ENCODE measurements around the gene ZBED6. TPM values are rescaled to one million over a fixed set of nuclear protein-coding genes. Genes with fewer than 3 reads are reported as not detected.

ZBED6 gene
- total and polyA plus RNA-seq, 9 of the 15 experiments (the other 6 are each of a cell fraction or from before 2014, with no cell fraction given) = 0.21 to 16.6 (median 5.0) TPM

DNA sequence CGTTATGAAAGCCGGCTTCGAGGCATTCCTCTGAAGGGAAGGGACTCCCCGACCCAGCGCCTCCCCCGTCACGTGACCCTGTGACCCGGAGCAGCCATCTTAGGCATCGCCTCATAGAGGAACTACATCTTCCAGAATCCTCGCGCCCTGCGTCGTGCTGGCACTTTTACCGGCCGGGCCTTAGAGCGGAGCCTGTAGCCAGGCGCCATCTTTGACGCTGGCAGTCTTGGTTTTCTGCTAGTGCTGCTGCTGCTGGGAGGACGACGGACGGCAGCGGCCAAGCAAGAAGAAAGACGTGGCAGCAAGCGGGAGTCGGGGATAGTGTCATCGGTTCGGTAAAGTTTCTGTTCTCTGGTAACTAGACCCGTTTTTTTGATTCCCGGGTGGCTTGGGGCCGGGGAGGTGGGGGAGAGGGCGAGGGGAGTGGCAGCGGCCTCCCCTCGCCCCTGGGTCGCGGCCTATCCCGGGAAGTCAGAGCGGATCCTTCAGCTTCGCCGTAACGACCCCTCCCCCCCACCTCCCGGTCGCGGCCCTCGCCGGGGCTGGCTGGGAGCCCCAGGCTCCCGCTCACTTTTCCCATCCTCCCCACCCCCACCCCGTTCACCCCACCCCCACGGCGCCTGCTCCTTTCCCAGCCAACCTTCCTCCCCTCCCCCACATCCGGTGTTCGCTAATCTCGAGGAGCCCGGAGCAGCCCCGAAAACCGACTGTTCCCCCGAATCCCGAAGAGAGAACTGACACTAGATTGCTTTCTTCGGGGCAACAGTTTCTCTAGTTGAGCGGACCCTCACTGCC lies at the start of gene ZBED6, which contains the start of gene ZC3H11A (continued):
- TF ChIP-seq, protein P1, sequence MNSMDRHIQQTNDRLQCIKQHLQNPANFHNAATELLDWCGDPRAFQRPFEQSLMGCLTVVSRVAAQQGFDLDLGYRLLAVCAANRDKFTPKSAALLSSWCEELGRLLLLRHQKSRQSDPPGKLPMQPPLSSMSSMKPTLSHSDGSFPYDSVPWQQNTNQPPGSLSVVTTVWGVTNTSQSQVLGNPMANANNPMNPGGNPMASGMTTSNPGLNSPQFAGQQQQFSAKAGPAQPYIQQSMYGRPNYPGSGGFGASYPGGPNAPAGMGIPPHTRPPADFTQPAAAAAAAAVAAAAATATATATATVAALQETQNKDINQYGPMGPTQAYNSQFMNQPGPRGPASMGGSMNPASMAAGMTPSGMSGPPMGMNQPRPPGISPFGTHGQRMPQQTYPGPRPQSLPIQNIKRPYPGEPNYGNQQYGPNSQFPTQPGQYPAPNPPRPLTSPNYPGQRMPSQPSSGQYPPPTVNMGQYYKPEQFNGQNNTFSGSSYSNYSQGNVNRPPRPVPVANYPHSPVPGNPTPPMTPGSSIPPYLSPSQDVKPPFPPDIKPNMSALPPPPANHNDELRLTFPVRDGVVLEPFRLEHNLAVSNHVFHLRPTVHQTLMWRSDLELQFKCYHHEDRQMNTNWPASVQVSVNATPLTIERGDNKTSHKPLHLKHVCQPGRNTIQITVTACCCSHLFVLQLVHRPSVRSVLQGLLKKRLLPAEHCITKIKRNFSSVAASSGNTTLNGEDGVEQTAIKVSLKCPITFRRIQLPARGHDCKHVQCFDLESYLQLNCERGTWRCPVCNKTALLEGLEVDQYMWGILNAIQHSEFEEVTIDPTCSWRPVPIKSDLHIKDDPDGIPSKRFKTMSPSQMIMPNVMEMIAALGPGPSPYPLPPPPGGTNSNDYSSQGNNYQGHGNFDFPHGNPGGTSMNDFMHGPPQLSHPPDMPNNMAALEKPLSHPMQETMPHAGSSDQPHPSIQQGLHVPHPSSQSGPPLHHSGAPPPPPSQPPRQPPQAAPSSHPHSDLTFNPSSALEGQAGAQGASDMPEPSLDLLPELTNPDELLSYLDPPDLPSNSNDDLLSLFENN (IDR thresholded peaks at IDR 0.05; ENCODE audit: low read depth in 2 of 2, low read length in 2 of 2) = no peak
- no peak for TF ChIP-seq DACH1 (IDR thresholded peaks at IDR 0.05; ENCODE audit: partially characterized antibody)
- no peak for TF ChIP-seq ZFPM2 (CRISPR knock-in tag; IDR thresholded peaks at IDR 0.05)
- TF ChIP-seq U2AF2 (optimal IDR thresholded peaks at IDR 0.05; ENCODE audit: low read depth, low read length) = no peak
- no peak for TF ChIP-seq ZNF77 (CRISPR knock-in tag; IDR thresholded peaks at IDR 0.05)
- TF ChIP-seq TAL1 (IDR thresholded peaks at IDR 0.05) = no peak
- no peak for TF ChIP-seq FOS (IDR thresholded peaks at IDR 0.05; ENCODE audit: extremely low read depth, insufficient read length)
- TF ChIP-seq ARID1B (IDR thresholded peaks at IDR 0.05) = no peak
- peak; percentile 24; the same call in 1 of the 2 replicates for TF ChIP-seq HLTF (IDR thresholded peaks at IDR 0.05)
- peak; percentile 46 for TF ChIP-seq CCNT2 (IDR thresholded peaks at IDR 0.05; ENCODE audit: borderline replicate concordance, extremely low read depth, insufficient read length, low read depth, low read length)
- TF ChIP-seq SMAD1 (IDR thresholded peaks at IDR 0.05; ENCODE audit: low read depth, low read length, partially characterized antibody) = peak; percentile 59
- peak; percentile 50 for TF ChIP-seq RB1 (IDR thresholded peaks at IDR 0.05; ENCODE audit: low read depth)
- no peak for TF ChIP-seq MAFG (tag; conservative IDR thresholded peaks at IDR 0.05)
- peak; percentile 60; the same call in 1 of the 2 replicates for TF ChIP-seq HDAC8 (tag; IDR thresholded peaks at IDR 0.05)
- TF ChIP-seq, protein P2, sequence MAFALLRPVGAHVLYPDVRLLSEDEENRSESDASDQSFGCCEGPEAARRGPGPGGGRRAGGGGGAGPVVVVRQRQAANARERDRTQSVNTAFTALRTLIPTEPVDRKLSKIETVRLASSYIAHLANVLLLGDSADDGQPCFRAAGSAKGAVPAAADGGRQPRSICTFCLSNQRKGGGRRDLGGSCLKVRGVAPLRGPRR (CRISPR knock-in tag; IDR thresholded peaks at IDR 0.05) = no peak
- TF ChIP-seq HNRNPK (IDR thresholded peaks at IDR 0.05; ENCODE audit: low read depth, low read length, poor library complexity, severe bottlenecking) = peak; percentile 57
- no peak for TF ChIP-seq SRSF3 (IDR thresholded peaks at IDR 0.05; ENCODE audit: insufficient read depth, low read length)
- TF ChIP-seq, protein P3, sequence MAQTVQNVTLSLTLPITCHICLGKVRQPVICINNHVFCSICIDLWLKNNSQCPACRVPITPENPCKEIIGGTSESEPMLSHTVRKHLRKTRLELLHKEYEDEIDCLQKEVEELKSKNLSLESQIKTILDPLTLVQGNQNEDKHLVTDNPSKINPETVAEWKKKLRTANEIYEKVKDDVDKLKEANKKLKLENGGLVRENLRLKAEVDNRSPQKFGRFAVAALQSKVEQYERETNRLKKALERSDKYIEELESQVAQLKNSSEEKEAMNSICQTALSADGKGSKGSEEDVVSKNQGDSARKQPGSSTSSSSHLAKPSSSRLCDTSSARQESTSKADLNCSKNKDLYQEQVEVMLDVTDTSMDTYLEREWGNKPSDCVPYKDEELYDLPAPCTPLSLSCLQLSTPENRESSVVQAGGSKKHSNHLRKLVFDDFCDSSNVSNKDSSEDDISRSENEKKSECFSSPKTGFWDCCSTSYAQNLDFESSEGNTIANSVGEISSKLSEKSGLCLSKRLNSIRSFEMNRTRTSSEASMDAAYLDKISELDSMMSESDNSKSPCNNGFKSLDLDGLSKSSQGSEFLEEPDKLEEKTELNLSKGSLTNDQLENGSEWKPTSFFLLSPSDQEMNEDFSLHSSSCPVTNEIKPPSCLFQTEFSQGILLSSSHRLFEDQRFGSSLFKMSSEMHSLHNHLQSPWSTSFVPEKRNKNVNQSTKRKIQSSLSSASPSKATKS (CRISPR knock-in tag; IDR thresholded peaks at IDR 0.05) = no peak
- TF ChIP-seq NONO (IDR thresholded peaks at IDR 0.05; ENCODE audit: low read depth in 2 of 2, low read length in 1 of 2) = no peak
- TF ChIP-seq SAFB2 (IDR thresholded peaks at IDR 0.05; ENCODE audit: borderline replicate concordance, low read depth, low read length, severe bottlenecking) = no peak
- TF ChIP-seq SNIP1 (IDR thresholded peaks at IDR 0.05; ENCODE audit: low read depth) = no peak
- TF ChIP-seq ARID2 (IDR thresholded peaks at IDR 0.05) = no peak
- TF ChIP-seq, protein P4, sequence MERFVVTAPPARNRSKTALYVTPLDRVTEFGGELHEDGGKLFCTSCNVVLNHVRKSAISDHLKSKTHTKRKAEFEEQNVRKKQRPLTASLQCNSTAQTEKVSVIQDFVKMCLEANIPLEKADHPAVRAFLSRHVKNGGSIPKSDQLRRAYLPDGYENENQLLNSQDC (CRISPR knock-in tag; IDR thresholded peaks at IDR 0.05) = no peak

Data from K562 (cell line).